GM12878 (cell line): Measurements from ENCODE around the gene OSBPL5. TPM values are rescaled to one million over a fixed set of nuclear protein-coding genes. Genes with fewer than 3 reads are reported as not detected.

Experiments
- ATAC-seq: fragments of 200-7000 bp; cut with Tn5 transposase; 3 replicates; pipeline ENCODE4 v1.9.1; 2020; ENCODE audit warnings: mild to moderate bottlenecking, moderate library complexity
- BruUV-seq: library from RNA; stranded (reverse); fragments of 400-500 nt; replicated peaks from 2 replicates; lab custom pipeline; 2021; lab: Mats Ljungman, UMichigan
- CTCF ChIA-PET: fragments of 300-600 bp; sonication (Branson Sonifier 250); formaldehyde crosslinking; extraction: SDS; loops from one replicate; lab custom pipeline; 2021; ENCODE audit warnings: inconsistent platforms; lab: Yijun Ruan, JAX
- POLR2A ChIA-PET: fragments of 350-600 bp; formaldehyde crosslinking; extraction: SDS; loops from one replicate; lab custom pipeline; 2021; ENCODE audit warnings: inconsistent platforms; lab: Charles Lee
- RAD21 ChIA-PET: fragments of 300-600 bp; sonication (Branson Sonifier 250); formaldehyde crosslinking; loops from one replicate; lab custom pipeline; 2023; ENCODE audit warnings: antibody characterized with exemption; ENCODE audit not compliant: unreplicated experiment; lab: Charles Lee
- SMC1A ChIA-PET: fragments of 300-600 bp; sonication (Branson Sonifier 250); formaldehyde crosslinking; loops from one replicate; lab custom pipeline; 2023; ENCODE audit not compliant: unreplicated experiment, uncharacterized antibody; lab: Charles Lee
- DNase-seq: peaks from one replicate; pipeline ENCODE4 v3.0.0-alpha.2; 2011; ENCODE audit warnings: low read depth, low spot score
- FAIRE-seq: peaks from 3 replicates; lab custom pipeline; 2011; peaks lifted over from hg19 to GRCh38; lab: Jason Lieb, UNC
- H2AFZ ChIP-seq: 2 replicates; pipeline ENCODE4 v1.6.0; 2011; ENCODE audit warnings: low read depth, low read length, control low read depth; ENCODE audit not compliant: control insufficient read depth
- H3K27ac ChIP-seq: 2 replicates; pipeline ENCODE4 v1.5.1; 2011; ENCODE audit warnings: control low read depth; ENCODE audit not compliant: control insufficient read depth, insufficient read depth
- H3K27me3 ChIP-seq, 2 experiments: replicated peaks in 1 of 2; 2 replicates each; pipeline versions ENCODE4 v1.6.0 to v1.6.1; 2011; ENCODE audit warnings: low read length in 1 of 2; ENCODE audit not compliant: control insufficient read depth in 2 of 2, insufficient read depth in 2 of 2
- H3K36me3 ChIP-seq, 2 experiments: 2 replicates each; pipeline ENCODE4 v1.5.1; 2011; ENCODE audit warnings: low read length in 1 of 2; ENCODE audit not compliant: control insufficient read depth in 2 of 2, insufficient read depth in 2 of 2
- H3K4me1 ChIP-seq: 2 replicates; pipeline ENCODE4 v1.6.1; 2011; ENCODE audit warnings: mild to moderate bottlenecking, low read length, moderate library complexity, mixed read lengths; ENCODE audit not compliant: control insufficient read depth, insufficient read depth
- H3K4me2 ChIP-seq: 2 replicates; pipeline ENCODE4 v1.6.0; 2011; ENCODE audit warnings: control low read depth; ENCODE audit not compliant: control insufficient read depth, insufficient read depth
- H3K4me3 ChIP-seq: fragments of 200-600 bp; sonication (generic); 2 replicates; pipeline ENCODE4 v1.5.1; 2016
- H3K79me2 ChIP-seq: 2 replicates; pipeline ENCODE4 v1.6.0; 2011; ENCODE audit warnings: low read length; ENCODE audit not compliant: control insufficient read depth, insufficient read depth
- H3K9ac ChIP-seq: 2 replicates; pipeline ENCODE4 v1.8.0; 2011; ENCODE audit warnings: low read length, control low read depth, mixed read lengths; ENCODE audit not compliant: control insufficient read depth, insufficient read depth
- H3K9me3 ChIP-seq: replicated peaks from 3 replicates; pipeline ENCODE4 v1.5.1; 2011; ENCODE audit warnings: mild to moderate bottlenecking, low read length; ENCODE audit not compliant: control insufficient read depth, insufficient read depth
- H4K20me1 ChIP-seq: 2 replicates; pipeline ENCODE4 v1.6.0; 2011; ENCODE audit not compliant: control insufficient read depth, insufficient read depth
- ATF7 ChIP-seq: fragments of 450-650 bp; IDR thresholded peaks from 2 replicates; pipeline ENCODE4 v1.6.1; 2016; ENCODE audit warnings: low read depth, mild to moderate bottlenecking
- SKIL ChIP-seq: fragments of 450-650 bp; IDR thresholded peaks from 2 replicates; pipeline ENCODE4 v1.6.1; 2017; ENCODE audit warnings: mild to moderate bottlenecking, low read depth, inconsistent platforms; ENCODE audit not compliant: poor library complexity, severe bottlenecking
- WGBS: methylation state at CpG from one replicate; pipeline ENCODE4 v1.1.6; 2016; ENCODE audit warnings: low lambda C conversion rate; ENCODE audit not compliant: insufficient replicate concordance, insufficient coverage; ENCODE audit errors: missing lambda C conversion rate; 5-methylcytosine and 5-hydroxymethylcytosine counted together
- in situ Hi-C: fragments of 300-500 bp; cut with MboI; formaldehyde crosslinking; loops from 9 replicates; pipeline ENCODE4 v1.14.3; 2018; ENCODE audit warnings: mixed read lengths
- intact Hi-C: fragments of 100-400 bp; cut with micrococcal nuclease; formaldehyde crosslinking; loops from one replicate; pipeline ENCODE4 v1.14.2; 2022; ENCODE audit not compliant: unreplicated experiment
- polyA plus RNA-seq, 11 experiments: library from polyadenylated mRNA; depleted of rRNA in 4 of 11; unstranded in 6 of 11; stranded (reverse) in 5 of 11; fragments of >200 nt; fragmentation: Nextera tagmentation in 4 of 11; fragmentation: Illumina TruSeq in 1 of 11; extraction: Ambion mirVana in 4 of 11; extraction: Trizol in 1 of 11; gene quantifications; 1 replicate in 1 of 11; 2 replicates in 10 of 11; pipeline versions ENCODE4 v1.2.1 to v1.2.3, GENCODE V29; 2011 to 2016; ENCODE audit warnings: inconsistent platforms in 2 of 11, missing spikeins in 2 of 11, low read depth in 1 of 11
- total RNA-seq, 4 experiments: library from RNA; depleted of rRNA in 3 of 4; stranded (reverse); fragments of >200 nt in 3 of 4; fragmentation: Illumina TruSeq in 1 of 4; extraction: Trizol in 1 of 4; gene quantifications; 2 replicates each; pipeline versions ENCODE4 v1.2.1 to v1.2.3, GENCODE V29; 2013 to 2021

The OSBPL5 gene
- total and polyA plus RNA-seq, 10 of the 15 experiments (the other 5 are each of a cell fraction or from before 2014, with no cell fraction given), result not detected

DNA sequence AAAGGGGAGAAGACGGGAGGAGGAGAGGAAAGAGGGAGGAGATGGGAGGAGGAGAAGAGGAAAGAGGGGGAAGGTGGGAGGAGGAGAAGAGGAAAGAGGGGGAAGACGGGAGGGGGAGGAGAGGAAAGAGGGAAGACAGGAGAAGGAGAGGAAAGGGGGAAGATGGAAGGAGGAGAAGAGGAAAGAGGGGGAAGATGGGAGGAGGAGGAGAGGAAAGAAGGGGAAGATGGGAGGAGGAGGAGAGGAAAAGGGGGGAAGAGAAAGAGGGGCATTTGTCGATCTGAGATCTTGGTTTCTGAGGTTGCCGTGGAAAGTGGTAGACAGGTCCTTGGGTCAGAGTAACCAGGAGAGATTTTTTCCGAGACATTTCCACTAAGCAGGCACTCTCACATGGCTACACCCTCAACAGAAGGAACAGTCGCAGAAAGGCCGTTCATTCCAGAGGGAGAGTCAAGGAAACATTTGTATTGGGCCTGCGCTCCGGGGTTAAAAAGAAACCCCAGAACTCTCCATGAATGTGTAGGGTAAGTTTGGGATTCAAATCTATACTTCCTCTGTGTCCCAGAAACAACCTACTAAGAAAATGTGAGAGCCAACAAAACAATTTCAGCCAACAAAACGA is 68.1 kb downstream of the OSBPL5 start:
- Histone ChIP-seq H2AFZ (no peak overlapping the region), H3K4me2 (no peak overlapping the region), H3K4me3 (no peak overlapping the region), H3K27me3 (no peaks in the 10 kb centered on the region)
- FAIRE-seq, result no peak
- 63% methylated on average over 10 of the region's 10 CpGs for WGBS
- BruUV-seq, result no TSS peak
- SMC1A ChIA-PET, result no interaction called here
- POLR2A ChIA-PET, result no interaction called here
- TF ChIP-seq ATF7, result no peak
- TF ChIP-seq, all 136 proteins: peak for 0
- no peaks in the 10 kb centered on the region for H3K79me2 ChIP-seq
- H3K36me3 ChIP-seq, result no peaks in the 10 kb centered on the region
- intact Hi-C loops, result loop anchor here (10.0 kb wide), 2 partner anchors 122 to 162 kb away; no protein-coding TSS in a partner anchor
- in situ Hi-C loops, result no loop called here
- H3K9ac ChIP-seq, result no peak overlapping the region
- H3K27ac ChIP-seq, result no peak overlapping the region
- H3K9me3 ChIP-seq, result no peaks in the 10 kb centered on the region
- ATAC-seq (no peak), DNase-seq (no peak)
- ChIA-PET CTCF (interaction anchor here (1.7 kb wide), 1 partner anchor 13 kb away, joined by 4 read pairs; no protein-coding TSS in a partner anchor), RAD21 (no interaction called here)
- H3K4me1 ChIP-seq, result no peaks in the 10 kb centered on the region
- no peaks in the 10 kb centered on the region for H4K20me1 ChIP-seq

DNA sequence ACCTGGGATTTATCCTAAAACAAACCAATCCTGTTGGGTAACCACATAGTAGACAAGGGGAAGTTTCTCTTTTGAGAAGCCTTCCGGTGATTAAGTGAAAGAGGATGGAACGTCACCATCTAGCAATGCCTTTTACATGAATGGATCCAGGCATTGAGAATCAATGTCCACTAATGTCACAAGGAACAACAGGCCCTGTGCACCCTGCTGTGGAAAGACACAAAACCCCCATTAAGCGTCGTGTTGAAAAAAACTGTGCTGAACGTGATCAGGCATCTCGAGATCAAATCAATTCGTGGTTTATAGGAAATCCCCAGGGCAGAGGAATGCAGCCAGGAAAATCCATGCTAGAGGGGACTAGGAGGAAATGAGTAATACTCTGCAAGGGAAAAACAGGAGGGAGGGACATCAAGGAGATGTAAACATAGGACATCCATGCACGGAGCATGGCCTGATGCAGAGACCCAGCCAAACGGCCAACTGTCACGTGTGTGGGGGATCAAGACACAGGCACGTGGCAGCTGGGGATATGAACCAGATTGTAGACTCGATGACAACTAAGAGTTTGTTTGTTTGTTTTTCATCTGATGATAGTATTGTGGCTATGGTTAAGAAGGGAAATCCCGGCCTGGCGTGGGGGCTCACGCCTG is 69.3 kb downstream of the OSBPL5 start:
- CTCF ChIA-PET, result no interaction called here

More for the DNA sequence above, 69.3 kb downstream of the OSBPL5 start:
- Histone ChIP-seq H3K79me2 (no peaks in the 10 kb centered on the region), H4K20me1 (no peaks in the 10 kb centered on the region), H3K36me3 (no peaks in the 10 kb centered on the region), H3K27ac (no peak overlapping the region), H3K4me1 (no peaks in the 10 kb centered on the region), H3K27me3 (no peaks in the 10 kb centered on the region), H3K4me3 (no peak overlapping the region), H2AFZ (no peak overlapping the region), H3K9ac (no peak overlapping the region), H3K4me2 (no peak overlapping the region), H3K9me3 (no peaks in the 10 kb centered on the region)
- BruUV-seq, result no TSS peak
- intact Hi-C loops, result loop anchor here (10.0 kb wide), 2 partner anchors 121 to 161 kb away; no protein-coding TSS in a partner anchor
- SMC1A ChIA-PET, result no interaction called here
- 57% methylated on average over 15 of the region's 15 CpGs for WGBS
- TF ChIP-seq SKIL, result no peak
- POLR2A ChIA-PET, result no interaction called here
- ATAC-seq, result no peak
- RAD21 ChIA-PET, result no interaction called here
- FAIRE-seq, result no peak
- no peak for DNase-seq
- in situ Hi-C loops, result no loop called here
